HepG2 (cell line): ENCODE measurements around the gene RHD. TPM values are rescaled to one million over a fixed set of nuclear protein-coding genes. Genes with fewer than 3 reads are reported as not detected.

Experiments used
- E2F1 ChIP-seq: sonication (generic); formaldehyde crosslinking; IDR thresholded peaks from 2 replicates; pipeline ENCODE4 v1.5.0; 2020; ENCODE audit warnings: missing genetic modification reagents
- EP300 ChIP-seq, 3 experiments: sonication (generic) in 1 of 3; formaldehyde crosslinking in 1 of 3; IDR thresholded peaks; 2 replicates each; pipeline versions ENCODE4 v1.5.1 to v1.6.1; 2011 to 2020; ENCODE audit warnings: low read depth in 2 of 3, low read length in 2 of 3, borderline replicate concordance in 1 of 3, improper control_type of control experiment in 1 of 3, mild to moderate bottlenecking in 1 of 3, missing genetic modification reagents in 1 of 3, moderate library complexity in 1 of 3
- FIP1L1 ChIP-seq: fragments of 200-400 bp; formaldehyde crosslinking; IDR thresholded peaks from 2 replicates; pipeline ENCODE4 v1.6.1; 2018; ENCODE audit warnings: low read depth, mild to moderate bottlenecking, low read length, moderate library complexity, borderline replicate concordance; ENCODE audit not compliant: insufficient read depth
- HMGXB3 ChIP-seq: sonication (generic); formaldehyde crosslinking; IDR thresholded peaks from 2 replicates; pipeline ENCODE4 v1.4.0; 2020; ENCODE audit warnings: missing genetic modification reagents, borderline replicate concordance
- MAX ChIP-seq: IDR thresholded peaks from 2 replicates; pipeline ENCODE4 v1.6.1; 2012; ENCODE audit warnings: inconsistent platforms
- RFX1 ChIP-seq: fragments of 450-650 bp; IDR thresholded peaks from 2 replicates; pipeline ENCODE4 v1.6.1; 2017
- RXRA ChIP-seq: sonication (generic); formaldehyde crosslinking; IDR thresholded peaks from 2 replicates; pipeline ENCODE4 v1.5.1; 2020; ENCODE audit warnings: missing genetic modification reagents
- RXRB ChIP-seq: IDR thresholded peaks from 2 replicates; pipeline ENCODE4 v1.6.1; 2016; ENCODE audit warnings: borderline replicate concordance, missing genetic modification reagents, missing compliant biosample characterization
- SCMH1 ChIP-seq: sonication (generic); formaldehyde crosslinking; IDR thresholded peaks from 2 replicates; pipeline ENCODE4 v1.9.0; 2021; ENCODE audit warnings: missing genetic modification reagents, mild to moderate bottlenecking, borderline replicate concordance
- TBL1XR1 ChIP-seq: fragments of 150-350 bp; IDR thresholded peaks from 2 replicates; pipeline ENCODE4 v1.6.1; 2014; ENCODE audit warnings: borderline replicate concordance, low read length; ENCODE audit not compliant: partially characterized antibody
- ZFP41 ChIP-seq: sonication (generic); formaldehyde crosslinking; IDR thresholded peaks from 2 replicates; pipeline ENCODE4 v1.4.0; 2020; ENCODE audit warnings: mild to moderate bottlenecking, missing genetic modification reagents, borderline replicate concordance
- ZMAT3 ChIP-seq: sonication (generic); formaldehyde crosslinking; conservative IDR thresholded peaks from 2 replicates; pipeline ENCODE4 v1.7.0; 2021; ENCODE audit warnings: missing genetic modification reagents
- ZNF234 ChIP-seq: sonication (generic); formaldehyde crosslinking; conservative IDR thresholded peaks from 2 replicates; pipeline ENCODE4 v1.5.1; 2020; ENCODE audit warnings: mild to moderate bottlenecking, missing genetic modification reagents
- ZNF329 ChIP-seq: sonication (generic); formaldehyde crosslinking; IDR thresholded peaks from 2 replicates; pipeline ENCODE4 v1.9.0; 2021; ENCODE audit warnings: low read depth, mild to moderate bottlenecking, missing genetic modification reagents
- ZNF607 ChIP-seq: sonication (generic); formaldehyde crosslinking; IDR thresholded peaks from 2 replicates; pipeline ENCODE4 v1.5.1; 2020; ENCODE audit warnings: missing genetic modification reagents, mild to moderate bottlenecking, borderline replicate concordance
- ZNF639 ChIP-seq: conservative IDR thresholded peaks from 2 replicates; pipeline ENCODE4 v1.6.1; 2018; ENCODE audit warnings: missing genetic modification reagents
- ZNF777 ChIP-seq: sonication (generic); formaldehyde crosslinking; IDR thresholded peaks from 2 replicates; pipeline ENCODE4 v1.4.0; 2020; ENCODE audit warnings: missing genetic modification reagents
- ZSCAN21 ChIP-seq: sonication (generic); formaldehyde crosslinking; IDR thresholded peaks from 2 replicates; pipeline ENCODE4 v1.8.0; 2022; ENCODE audit warnings: mild to moderate bottlenecking, missing genetic modification reagents, moderate library complexity, borderline replicate concordance
- polyA plus RNA-seq, 8 experiments: library from polyadenylated mRNA; depleted of rRNA in 3 of 8; stranded (reverse) in 7 of 8; unstranded in 1 of 8; fragments of >200 nt; fragmentation: Illumina TruSeq in 4 of 8; extraction: Trizol in 4 of 8; gene quantifications; 2 replicates each; pipeline versions ENCODE4 v1.2.1 to v1.2.3, GENCODE V29; 2011 to 2016; ENCODE audit warnings: low read depth in 4 of 8, missing spikeins in 1 of 8, mixed read lengths in 1 of 8; ENCODE audit not compliant: insufficient read depth in 1 of 8
- total RNA-seq, 5 experiments: library from RNA; depleted of rRNA; stranded (reverse); fragments of >200 nt; fragmentation: Illumina TruSeq; extraction: Trizol; gene quantifications; 2 replicates each; pipeline ENCODE4 v1.2.3, GENCODE V29; 2016; ENCODE audit warnings: low read depth in 1 of 5

Gene RHD
- total and polyA plus RNA-seq, 2 of the 13 experiments (the other 11 are each of a cell fraction or from before 2014, with no cell fraction given) = not detected

GRCh38 chr1:25239681-25240541, 32.4 kb upstream of the RHD start (continued):
- TF ChIP-seq SCMH1 (CRISPR knock-in tag) (no peak), ZNF234 (CRISPR knock-in tag) (no peak), RXRB (CRISPR knock-in tag) (peak; percentile 39; the same call in 1 of the 2 replicates), E2F1 (no peak), ZSCAN21 (CRISPR knock-in tag) (peak; percentile 65; the same call in 1 of the 2 replicates), EP300 (IDR thresholded peaks at IDR 0.05; ENCODE audit: low read depth in 2 of 2, low read length in 2 of 2) (no peak), EP300 (CRISPR knock-in tag; IDR thresholded peaks at IDR 0.05; ENCODE audit: borderline replicate concordance) (no peak), RFX1 (peak; percentile 54; the same call in 1 of the 2 replicates), RXRA (CRISPR knock-in tag) (no peak), MAX (peak; percentile 48), FIP1L1 (peak; percentile 95), TBL1XR1 (no peak), ZFP41 (CRISPR knock-in tag) (no peak), ZNF607 (CRISPR knock-in tag) (no peak), HMGXB3 (CRISPR knock-in tag) (no peak), ZNF329 (CRISPR knock-in tag) (no peak), ZNF639 (CRISPR knock-in tag) (no peak), ZMAT3 (peak; percentile 34; the same call in 1 of the 2 replicates), ZNF777 (peak; percentile 74)
